ENCODE data around the gene PNPLA8.

DNA sequence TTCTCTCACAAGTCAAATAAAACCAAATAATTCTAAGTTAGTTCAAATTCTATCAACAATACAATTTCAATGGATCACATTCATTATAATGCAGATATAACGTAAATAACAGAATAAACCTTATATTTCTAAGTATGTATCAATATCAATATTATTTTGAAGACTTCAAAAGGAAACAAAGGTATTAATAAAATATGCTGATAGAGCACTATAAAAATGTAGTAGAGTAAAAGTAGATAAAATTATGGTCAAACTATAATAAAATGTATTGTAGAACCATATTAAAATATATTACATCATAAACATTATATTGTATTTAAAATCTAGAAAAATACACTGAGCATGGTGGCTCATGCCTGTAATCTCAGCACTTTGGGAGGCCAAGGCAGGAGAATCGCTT is 46.2 kb downstream of the PNPLA8 start:
- TF ChIP-seq, protein P1, sequence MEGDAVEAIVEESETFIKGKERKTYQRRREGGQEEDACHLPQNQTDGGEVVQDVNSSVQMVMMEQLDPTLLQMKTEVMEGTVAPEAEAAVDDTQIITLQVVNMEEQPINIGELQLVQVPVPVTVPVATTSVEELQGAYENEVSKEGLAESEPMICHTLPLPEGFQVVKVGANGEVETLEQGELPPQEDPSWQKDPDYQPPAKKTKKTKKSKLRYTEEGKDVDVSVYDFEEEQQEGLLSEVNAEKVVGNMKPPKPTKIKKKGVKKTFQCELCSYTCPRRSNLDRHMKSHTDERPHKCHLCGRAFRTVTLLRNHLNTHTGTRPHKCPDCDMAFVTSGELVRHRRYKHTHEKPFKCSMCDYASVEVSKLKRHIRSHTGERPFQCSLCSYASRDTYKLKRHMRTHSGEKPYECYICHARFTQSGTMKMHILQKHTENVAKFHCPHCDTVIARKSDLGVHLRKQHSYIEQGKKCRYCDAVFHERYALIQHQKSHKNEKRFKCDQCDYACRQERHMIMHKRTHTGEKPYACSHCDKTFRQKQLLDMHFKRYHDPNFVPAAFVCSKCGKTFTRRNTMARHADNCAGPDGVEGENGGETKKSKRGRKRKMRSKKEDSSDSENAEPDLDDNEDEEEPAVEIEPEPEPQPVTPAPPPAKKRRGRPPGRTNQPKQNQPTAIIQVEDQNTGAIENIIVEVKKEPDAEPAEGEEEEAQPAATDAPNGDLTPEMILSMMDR (IDR thresholded peaks at IDR 0.05; ENCODE audit: insufficient read depth, low read depth, low read length): no peak
- TF ChIP-seq EZH2 (IDR thresholded peaks at IDR 0.05; ENCODE audit: insufficient read depth, low read length): no peak
